HepG2 (cell line): ENCODE data around the gene GCH1. TPM values are rescaled to one million over a fixed set of nuclear protein-coding genes. Genes with fewer than 3 reads are reported as not detected.

Source experiments
- ATAC-seq: fragments of 200-7000 bp; cut with Tn5 transposase; 3 replicates; pipeline ENCODE4 v1.9.1; 2020; ENCODE audit warnings: mild to moderate bottlenecking, moderate library complexity
- BruUV-seq: library from RNA; stranded (reverse); fragments of 400-500 nt; replicated peaks from 2 replicates; lab custom pipeline; 2021; lab: Mats Ljungman, UMichigan
- CTCF ChIA-PET: fragments of 300-600 bp; formaldehyde crosslinking; extraction: SDS; loops from one replicate; lab custom pipeline; 2021; ENCODE audit warnings: low total read pairs, inconsistent platforms, low intra/inter-chr PET ratio; lab: Yijun Ruan, JAX
- POLR2A ChIA-PET: fragments of 350-600 bp; sonication (Branson Sonifier 250); formaldehyde crosslinking; loops from one replicate; lab custom pipeline; 2020; ENCODE audit warnings: antibody characterized with exemption, inconsistent platforms; lab: Yijun Ruan, JAX
- DNase-seq: peaks from one replicate; pipeline ENCODE4 v3.0.0-alpha.2; 2015; ENCODE audit warnings: low spot score
- FAIRE-seq: peaks from 3 replicates; lab custom pipeline; 2011; peaks lifted over from hg19 to GRCh38; lab: Jason Lieb, UNC
- H2AFZ ChIP-seq: one replicate; pipeline ENCODE4 v1.6.1; 2011; ENCODE audit warnings: low read length, inconsistent platforms
- H3K27ac ChIP-seq: fragments of 300-600 bp; 3 replicates; pipeline ENCODE4 v1.8.0; 2011; ENCODE audit warnings: mixed run types, mild to moderate bottlenecking, mixed read lengths, low read length, inconsistent platforms; ENCODE audit not compliant: insufficient read depth; ENCODE audit errors: extremely low read length
- H3K27me3 ChIP-seq, 2 experiments: fragments of 200-600 bp in 1 of 2; 2 replicates in 1 of 2; 3 replicates in 1 of 2; pipeline versions ENCODE4 v1.6.0 to v1.8.0; 2011; ENCODE audit warnings: low read length in 2 of 2, mild to moderate bottlenecking in 2 of 2, moderate library complexity in 2 of 2, inconsistent platforms in 1 of 2; ENCODE audit not compliant: insufficient read depth in 2 of 2, control insufficient read depth in 1 of 2
- H3K36me3 ChIP-seq, 2 experiments: fragments of 200-600 bp in 1 of 2; replicated peaks in 1 of 2; 2 replicates in 1 of 2; 3 replicates in 1 of 2; pipeline versions ENCODE4 v1.5.1 to v1.8.0; 2011; ENCODE audit warnings: low read length in 2 of 2, inconsistent platforms in 1 of 2; ENCODE audit not compliant: insufficient read depth in 2 of 2, control insufficient read depth in 1 of 2
- H3K4me1 ChIP-seq: 2 replicates; pipeline ENCODE4 v1.5.1; 2012; ENCODE audit warnings: low read length, inconsistent platforms; ENCODE audit not compliant: insufficient read depth
- H3K4me2 ChIP-seq: 2 replicates; pipeline ENCODE4 v1.6.0; 2011; ENCODE audit warnings: low read depth, low read length, inconsistent platforms
- H3K4me3 ChIP-seq, 3 experiments: fragments of 200-600 bp in 1 of 3; sonication (generic), shearing (Covaris generic) in 1 of 3; replicated peaks in 1 of 3; 2 replicates each; pipeline ENCODE4 v1.5.1; 2011 to 2016; ENCODE audit warnings: low read length in 3 of 3, inconsistent platforms in 2 of 3, low read depth in 2 of 3, mild to moderate bottlenecking in 2 of 3, control low read depth in 1 of 3, mixed read lengths in 1 of 3; ENCODE audit not compliant: insufficient read depth in 1 of 3
- H3K79me2 ChIP-seq: one replicate; pipeline ENCODE4 v1.6.1; 2011; ENCODE audit warnings: low read length, inconsistent platforms; ENCODE audit not compliant: insufficient read depth
- H3K9ac ChIP-seq: 2 replicates; pipeline ENCODE4 v1.6.0; 2011; ENCODE audit warnings: mild to moderate bottlenecking, low read depth, low read length, inconsistent platforms; ENCODE audit not compliant: insufficient read depth
- H3K9me3 ChIP-seq: 2 replicates; pipeline ENCODE4 v1.5.1; 2012; ENCODE audit warnings: mild to moderate bottlenecking, low read length
- H4K20me1 ChIP-seq: 2 replicates; pipeline ENCODE4 v1.6.0; 2011; ENCODE audit warnings: inconsistent platforms, mild to moderate bottlenecking, low read length, moderate library complexity; ENCODE audit not compliant: insufficient read depth
- CENPT ChIP-seq: sonication (generic); formaldehyde crosslinking; IDR thresholded peaks from 2 replicates; pipeline ENCODE4 v1.8.0; 2022; ENCODE audit warnings: low read depth, mild to moderate bottlenecking, moderate library complexity, missing genetic modification reagents
- FOXM1 ChIP-seq: sonication (generic); formaldehyde crosslinking; IDR thresholded peaks from 2 replicates; pipeline ENCODE4 v1.5.0; 2020; ENCODE audit warnings: missing genetic modification reagents
- NBN ChIP-seq: fragments of 450-650 bp; conservative IDR thresholded peaks from 2 replicates; pipeline ENCODE4 v1.6.1; 2017
- ZNF713 ChIP-seq: sonication (generic); formaldehyde crosslinking; IDR thresholded peaks from 2 replicates; pipeline ENCODE4 v1.4.0; 2020; ENCODE audit warnings: mild to moderate bottlenecking, missing genetic modification reagents
- WGBS: methylation state at CpG from one replicate; pipeline ENCODE4 v1.1.6; 2017; ENCODE audit warnings: low lambda C conversion rate; 5-methylcytosine and 5-hydroxymethylcytosine counted together
- in situ Hi-C: cut with HindIII; loops from 2 replicates; pipeline ENCODE4 v1.10.0; 2017; ENCODE audit warnings: low pct_unique_long_range_greater_than_20kb; ENCODE audit not compliant: extremely low pct_ligation_motif_present
- intact Hi-C: fragments of 100-400 bp; cut with micrococcal nuclease; formaldehyde crosslinking; loops from one replicate; pipeline ENCODE4 v1.10.0; 2022; ENCODE audit not compliant: unreplicated experiment
- polyA plus RNA-seq, 8 experiments: library from polyadenylated mRNA; depleted of rRNA in 3 of 8; stranded (reverse) in 7 of 8; unstranded in 1 of 8; fragments of >200 nt; fragmentation: Illumina TruSeq in 4 of 8; extraction: Trizol in 4 of 8; gene quantifications; 2 replicates each; pipeline versions ENCODE4 v1.2.1 to v1.2.3, GENCODE V29; 2011 to 2016; ENCODE audit warnings: low read depth in 4 of 8, missing spikeins in 1 of 8, mixed read lengths in 1 of 8; ENCODE audit not compliant: insufficient read depth in 1 of 8
- total RNA-seq, 5 experiments: library from RNA; depleted of rRNA; stranded (reverse); fragments of >200 nt; fragmentation: Illumina TruSeq; extraction: Trizol; gene quantifications; 2 replicates each; pipeline ENCODE4 v1.2.3, GENCODE V29; 2016; ENCODE audit warnings: low read depth in 1 of 5
- TF ChIP-seq, protein P1 (sequence below): sonication (generic); formaldehyde crosslinking; IDR thresholded peaks from 2 replicates; pipeline ENCODE4 v1.4.0; 2020; ENCODE audit warnings: mild to moderate bottlenecking, missing genetic modification reagents
- TF ChIP-seq, protein P2 (sequence below): sonication (generic); formaldehyde crosslinking; IDR thresholded peaks from 2 replicates; pipeline ENCODE4 v1.8.1; 2023; ENCODE audit warnings: mild to moderate bottlenecking, inconsistent platforms, moderate library complexity, missing genetic modification reagents, borderline replicate concordance
- TF ChIP-seq, protein P3 (sequence below): sonication (generic); formaldehyde crosslinking; IDR thresholded peaks from 2 replicates; pipeline ENCODE4 v1.4.0; 2020; ENCODE audit warnings: low read depth, missing genetic modification reagents

Gene GCH1
- total and polyA plus RNA-seq, 2 of the 13 experiments (the other 11 are each of a cell fraction or from before 2014, with no cell fraction given) = 15.0 to 25.2 TPM

DNA sequence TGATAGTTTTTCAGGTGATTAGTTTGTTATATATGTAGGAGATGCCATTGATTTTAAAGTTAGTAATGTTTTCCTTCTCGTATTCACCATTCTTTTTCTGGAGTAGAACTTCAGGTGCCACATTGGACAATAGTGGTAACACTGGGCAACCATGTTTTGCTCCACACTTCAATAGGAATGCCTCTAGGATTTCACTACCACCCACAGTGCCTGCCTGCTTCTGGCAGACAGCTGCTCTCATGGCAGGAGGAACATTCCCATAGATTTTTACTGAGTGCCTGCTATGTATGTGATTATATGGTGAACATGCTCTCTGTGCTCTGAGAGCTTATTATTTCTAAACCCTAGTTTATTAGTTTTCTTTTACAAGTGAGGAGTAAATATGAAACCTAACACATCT is 53.7 kb downstream of the GCH1 start (continued):
- no peak for TF ChIP-seq CENPT (CRISPR knock-in tag)
- no peak for TF ChIP-seq NBN
- TF ChIP-seq FOXM1 = no peak
- TF ChIP-seq, protein P1, sequence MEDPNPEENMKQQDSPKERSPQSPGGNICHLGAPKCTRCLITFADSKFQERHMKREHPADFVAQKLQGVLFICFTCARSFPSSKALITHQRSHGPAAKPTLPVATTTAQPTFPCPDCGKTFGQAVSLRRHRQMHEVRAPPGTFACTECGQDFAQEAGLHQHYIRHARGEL (CRISPR knock-in tag) = no peak
- TF ChIP-seq, protein P2, sequence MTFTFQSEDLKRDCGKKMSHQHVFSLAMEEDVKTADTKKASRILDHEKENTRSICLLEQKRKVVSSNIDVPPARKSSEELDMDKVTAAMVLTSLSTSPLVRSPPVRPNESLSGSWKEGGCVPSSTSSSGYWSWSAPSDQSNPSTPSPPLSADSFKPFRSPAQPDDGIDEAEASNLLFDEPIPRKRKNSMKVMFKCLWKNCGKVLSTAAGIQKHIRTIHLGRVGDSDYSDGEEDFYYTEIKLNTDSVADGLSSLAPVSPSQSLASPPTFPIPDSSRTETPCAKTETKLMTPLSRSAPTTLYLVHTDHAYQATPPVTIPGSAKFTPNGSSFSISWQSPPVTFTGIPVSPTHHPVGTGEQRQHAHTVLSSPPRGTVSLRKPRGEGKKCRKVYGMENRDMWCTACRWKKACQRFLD (CRISPR knock-in tag) = no peak
- TF ChIP-seq, protein P3, sequence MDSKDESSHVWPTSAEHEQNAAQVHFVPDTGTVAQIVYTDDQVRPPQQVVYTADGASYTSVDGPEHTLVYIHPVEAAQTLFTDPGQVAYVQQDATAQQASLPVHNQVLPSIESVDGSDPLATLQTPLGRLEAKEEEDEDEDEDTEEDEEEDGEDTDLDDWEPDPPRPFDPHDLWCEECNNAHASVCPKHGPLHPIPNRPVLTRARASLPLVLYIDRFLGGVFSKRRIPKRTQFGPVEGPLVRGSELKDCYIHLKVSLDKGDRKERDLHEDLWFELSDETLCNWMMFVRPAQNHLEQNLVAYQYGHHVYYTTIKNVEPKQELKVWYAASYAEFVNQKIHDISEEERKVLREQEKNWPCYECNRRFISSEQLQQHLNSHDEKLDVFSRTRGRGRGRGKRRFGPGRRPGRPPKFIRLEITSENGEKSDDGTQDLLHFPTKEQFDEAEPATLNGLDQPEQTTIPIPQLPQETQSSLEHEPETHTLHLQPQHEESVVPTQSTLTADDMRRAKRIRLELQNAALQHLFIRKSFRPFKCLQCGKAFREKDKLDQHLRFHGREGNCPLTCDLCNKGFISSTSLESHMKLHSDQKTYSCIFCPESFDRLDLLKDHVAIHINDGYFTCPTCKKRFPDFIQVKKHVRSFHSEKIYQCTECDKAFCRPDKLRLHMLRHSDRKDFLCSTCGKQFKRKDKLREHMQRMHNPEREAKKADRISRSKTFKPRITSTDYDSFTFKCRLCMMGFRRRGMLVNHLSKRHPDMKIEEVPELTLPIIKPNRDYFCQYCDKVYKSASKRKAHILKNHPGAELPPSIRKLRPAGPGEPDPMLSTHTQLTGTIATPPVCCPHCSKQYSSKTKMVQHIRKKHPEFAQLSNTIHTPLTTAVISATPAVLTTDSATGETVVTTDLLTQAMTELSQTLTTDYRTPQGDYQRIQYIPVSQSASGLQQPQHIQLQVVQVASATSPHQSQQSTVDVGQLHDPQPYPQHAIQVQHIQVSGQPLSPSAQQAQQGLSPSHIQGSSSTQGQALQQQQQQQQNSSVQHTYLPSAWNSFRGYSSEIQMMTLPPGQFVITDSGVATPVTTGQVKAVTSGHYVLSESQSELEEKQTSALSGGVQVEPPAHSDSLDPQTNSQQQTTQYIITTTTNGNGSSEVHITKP (CRISPR knock-in tag) = no peak

DNA sequence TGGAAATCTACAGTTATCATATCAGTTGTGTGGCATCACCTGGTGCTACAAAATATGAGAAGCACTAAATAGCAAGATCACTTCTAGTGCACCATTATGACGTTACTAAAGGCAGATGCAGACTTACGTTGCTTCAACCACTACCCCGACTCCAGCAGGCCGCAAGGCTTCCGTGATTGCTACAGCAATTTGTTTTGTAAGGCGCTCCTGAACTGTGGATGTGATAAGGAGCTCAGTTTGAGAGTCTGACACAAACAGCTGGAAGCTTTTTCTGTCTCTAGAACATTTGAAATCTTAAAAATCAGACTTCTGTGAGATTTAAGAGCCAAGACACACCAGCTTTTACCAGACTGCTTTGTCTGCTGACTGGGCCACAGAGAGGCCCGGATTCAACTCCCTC is 57.0 kb downstream of the GCH1 start:
- CTCF ChIA-PET = no interaction called here
- POLR2A ChIA-PET = no interaction called here
- TF ChIP-seq ZNF713 (CRISPR knock-in tag) = no peak
- intact Hi-C loops (no loop called here), in situ Hi-C loops (no loop called here)
- H3K4me3 ChIP-seq = no peak overlapping the region
- FAIRE-seq (no peak), ATAC-seq (no peak), DNase-seq (no peak)
- WGBS = 95% methylated on average over 7 of the region's 7 CpGs
- H4K20me1 ChIP-seq = no peaks in the 10 kb centered on the region
- H3K4me2 ChIP-seq = no peak overlapping the region
- H3K9me3 ChIP-seq = no peaks in the 10 kb centered on the region
- H3K79me2 ChIP-seq = no peaks in the 10 kb centered on the region
- H3K9ac ChIP-seq = no peak overlapping the region
- no peak overlapping the region for H2AFZ ChIP-seq
- H3K4me1 ChIP-seq = peaks cover 23% of the 10 kb centered on the region
- H3K27me3 ChIP-seq = no peaks in the 10 kb centered on the region
- H3K27ac ChIP-seq = peak overlapping the region; percentile 39
- BruUV-seq = no TSS peak
- H3K36me3 ChIP-seq = peaks cover 0 to 8% of the 10 kb centered on the region in 2 experiments; a peak in 2 of 5 replicates
